Inflammatory macrophage treated with lipopolysaccharide for 1 hour (primary cell): ENCODE results near the gene CATSPER3.
A peak's percentile ranks its signal among the peaks of the same experiment; 100 is the strongest.

Experiments used
- DNase-seq, 2 donors: peaks; one replicate each; pipeline ENCODE4 v3.0.0-alpha.2; 2020 to 2022

Gene CATSPER3

DNA sequence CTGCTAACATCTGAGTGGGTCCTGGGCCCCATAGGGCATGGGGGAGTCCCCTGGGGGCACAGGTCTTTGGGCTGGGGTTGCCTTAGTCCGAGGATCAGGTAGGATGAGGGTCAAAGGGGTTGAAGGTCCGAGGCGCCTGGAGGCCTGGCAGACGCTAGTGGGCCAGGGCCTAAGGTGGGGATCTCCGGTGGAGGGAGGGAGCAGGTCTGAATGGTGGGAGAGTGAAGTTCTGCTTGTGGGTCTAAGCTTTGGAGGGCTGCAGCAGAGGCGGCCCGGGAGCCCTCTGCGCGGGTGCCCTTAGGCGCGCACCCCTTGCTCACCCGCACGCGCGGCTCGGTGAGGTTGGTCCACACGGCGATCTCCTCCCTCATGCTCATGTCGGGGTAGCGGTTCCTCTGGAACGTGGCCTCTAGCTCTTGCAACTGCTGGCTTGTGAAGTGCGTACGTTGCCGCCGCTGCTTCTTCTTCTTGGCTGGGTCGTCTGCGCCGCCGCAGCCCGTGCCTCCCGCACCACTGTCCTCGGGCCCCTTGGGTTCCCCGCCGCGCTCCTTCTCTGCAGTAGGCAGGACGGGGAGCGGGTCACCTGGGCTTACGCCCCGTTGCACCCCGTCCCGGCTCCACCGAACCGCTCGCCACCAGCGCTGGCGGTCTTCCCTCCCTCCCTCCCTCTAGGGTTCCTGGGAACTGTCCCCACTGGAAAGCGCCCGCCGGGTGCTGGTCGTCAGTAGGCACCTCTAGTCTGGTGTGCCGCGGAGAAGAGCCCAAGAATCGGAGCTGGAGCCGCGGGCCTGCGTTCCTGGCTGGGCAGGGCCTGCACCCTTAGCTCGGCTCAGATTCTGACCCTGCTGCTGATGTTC lies 63.5 kb downstream of the CATSPER3 start:
- peak in 1 of 2 donors; percentile 22 for DNase-seq

- no peak for DNase-seq
Measured at GRCh38 chr5:135031813-135032694, 64.3 kb downstream of the CATSPER3 start.

DNA sequence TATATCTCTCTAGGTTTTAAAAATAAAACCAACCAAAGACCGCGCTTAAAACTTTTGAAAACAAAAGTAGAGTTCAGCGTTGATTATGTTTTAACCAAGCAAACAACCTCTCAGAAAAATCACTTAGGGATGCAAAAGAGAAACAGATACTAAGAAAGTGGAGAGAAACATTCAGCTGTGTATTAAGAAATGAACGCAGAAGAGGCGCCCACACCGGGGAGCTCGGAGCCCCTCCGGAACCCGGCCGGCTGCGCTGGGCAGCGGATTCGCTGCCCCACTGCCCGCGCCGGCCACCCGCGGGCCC lies 64.9 kb downstream of the CATSPER3 start:
- no peak for DNase-seq

DNA sequence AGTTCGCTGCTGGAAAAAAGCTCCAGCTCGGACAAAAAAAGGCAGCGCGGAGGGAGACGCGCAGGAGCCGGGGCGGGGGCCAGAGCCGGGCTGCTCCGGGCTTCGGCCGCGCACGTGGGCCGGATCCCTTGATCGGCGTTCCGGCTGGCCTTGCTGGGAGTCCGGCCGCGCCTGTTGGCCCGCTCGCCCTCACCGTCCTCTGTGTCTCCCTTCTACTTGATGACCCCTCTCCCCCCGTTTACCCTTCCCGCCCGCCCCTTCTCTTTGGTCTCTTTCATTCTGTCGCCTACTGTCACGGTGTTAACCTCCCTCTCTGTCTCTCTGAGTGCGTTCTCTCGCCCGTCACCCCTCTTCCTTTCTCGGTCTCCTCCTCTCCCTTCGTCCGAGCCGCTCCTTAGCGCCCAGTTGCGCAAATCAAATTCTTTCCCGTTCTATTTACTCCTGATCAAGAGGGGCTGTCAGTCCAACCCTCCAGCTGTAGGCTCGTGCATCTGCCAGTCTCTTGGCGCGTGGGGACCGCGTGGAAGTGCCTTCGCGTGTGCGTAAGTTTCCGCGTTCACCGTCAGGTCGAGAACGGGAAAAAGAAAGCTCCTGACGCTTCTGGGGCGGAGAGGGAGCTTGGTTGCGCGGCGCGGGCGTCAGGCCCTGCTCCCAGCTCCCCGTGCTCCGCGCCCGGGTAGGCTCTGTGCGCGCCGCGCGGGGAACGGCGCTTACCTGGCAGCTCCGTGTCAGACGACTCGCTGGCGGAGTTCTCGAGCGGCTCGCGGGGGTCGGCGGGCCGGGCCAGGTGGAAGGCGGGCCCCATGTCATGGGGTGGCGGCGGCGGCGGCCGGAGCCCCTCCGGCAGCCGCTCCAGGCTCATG lies 65.5 kb downstream of the CATSPER3 start:
- DNase-seq: peak in 1 of 2 donors; percentile 31

DNA sequence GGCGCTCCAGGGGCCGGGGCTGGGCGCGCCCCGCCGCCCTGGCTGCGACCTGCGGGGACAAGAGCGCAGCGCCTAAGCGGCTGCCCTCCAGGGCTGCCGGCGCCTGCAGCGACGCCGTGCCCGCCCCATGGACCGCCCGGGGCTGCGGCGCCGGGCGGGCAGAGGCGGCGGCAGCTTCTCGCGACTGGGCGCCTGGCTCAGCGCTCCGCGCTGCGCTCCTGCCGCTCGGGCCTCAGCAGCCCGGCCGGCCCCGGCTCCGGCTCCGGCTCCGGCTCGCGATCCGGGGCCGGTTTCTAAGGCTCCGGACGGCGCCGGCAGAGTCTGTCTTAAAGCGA lies 66.2 kb downstream of the CATSPER3 start, which contains the start of gene PITX1:
Gene PITX1, minus strand, starts transcription at position 328 of the 335 bp plus-strand sequence. CDS start 347 bp downstream, outside the sequence.
- DNase-seq: no peak

DNA sequence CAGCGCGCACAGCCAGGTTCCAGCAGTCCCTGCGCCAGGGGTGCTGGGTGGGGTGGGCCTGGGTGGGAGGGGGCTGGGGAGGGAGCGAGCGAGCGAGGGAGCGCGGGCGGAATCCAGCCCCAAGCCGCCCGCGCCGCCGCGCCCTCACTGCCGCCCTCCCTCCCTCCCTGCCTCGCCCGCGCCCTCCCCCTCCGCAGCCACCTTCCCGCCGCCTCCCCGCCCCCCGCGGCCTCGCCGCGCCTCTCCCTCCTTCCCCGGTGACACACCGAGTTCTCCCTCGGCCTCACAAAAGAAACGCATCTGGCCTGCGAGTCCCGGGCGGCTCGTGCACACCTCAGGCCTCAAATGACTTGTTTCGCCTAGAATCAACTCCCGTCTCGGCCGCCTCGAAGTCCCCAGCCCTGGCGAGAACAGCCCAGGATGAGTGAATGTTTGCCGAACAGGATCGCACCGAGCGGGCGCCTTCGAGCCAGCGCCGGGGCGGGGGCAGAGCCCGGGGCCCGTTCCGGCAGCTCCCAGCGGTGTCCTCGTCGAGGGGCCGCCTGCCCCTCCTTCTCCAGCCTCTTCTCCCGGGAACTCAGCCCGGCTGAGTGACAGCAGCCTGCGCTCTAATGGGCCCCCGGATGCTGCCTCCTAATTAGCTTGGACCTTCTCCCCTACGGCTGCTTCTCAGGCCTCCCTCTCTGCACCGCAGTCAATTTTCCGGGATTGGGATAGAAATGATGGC lies 66.7 kb downstream of the CATSPER3 start:
- no peak for DNase-seq

DNA sequence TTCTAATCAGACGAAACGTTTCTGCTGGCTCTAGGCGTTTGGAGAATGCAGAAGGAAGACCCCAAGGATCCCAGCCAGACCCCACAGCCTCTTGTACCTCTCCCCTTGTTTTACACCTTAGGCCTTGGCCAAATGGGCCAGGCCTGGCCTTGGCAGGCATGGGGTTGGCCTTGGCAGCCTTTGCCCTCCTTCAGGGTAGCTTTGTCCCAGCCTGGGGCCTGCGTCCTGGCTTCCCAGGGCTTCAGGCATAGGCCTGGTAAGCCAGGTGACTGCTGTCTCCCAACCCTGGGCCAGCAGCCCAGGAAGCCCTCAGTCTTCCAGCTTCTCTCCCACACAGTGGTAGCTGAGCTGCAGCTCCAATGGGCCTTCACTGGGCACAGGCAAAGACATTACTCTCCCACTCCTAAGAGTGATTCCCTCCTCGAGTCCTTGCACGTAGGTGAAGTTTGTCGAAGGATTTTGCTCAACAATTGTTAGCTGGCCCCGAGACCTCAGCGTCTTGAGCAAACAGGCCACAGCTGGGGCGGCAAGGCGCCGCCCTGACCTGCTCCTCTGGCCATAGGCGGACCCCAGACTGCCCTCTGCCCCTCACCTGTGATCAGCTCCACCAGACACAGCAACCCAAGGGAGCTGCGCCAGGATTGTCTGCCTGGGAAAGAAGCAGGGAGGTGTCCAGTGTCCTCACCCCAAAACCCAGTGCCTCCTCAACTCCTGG lies 67.4 kb downstream of the CATSPER3 start:
- no peak for DNase-seq

DNA sequence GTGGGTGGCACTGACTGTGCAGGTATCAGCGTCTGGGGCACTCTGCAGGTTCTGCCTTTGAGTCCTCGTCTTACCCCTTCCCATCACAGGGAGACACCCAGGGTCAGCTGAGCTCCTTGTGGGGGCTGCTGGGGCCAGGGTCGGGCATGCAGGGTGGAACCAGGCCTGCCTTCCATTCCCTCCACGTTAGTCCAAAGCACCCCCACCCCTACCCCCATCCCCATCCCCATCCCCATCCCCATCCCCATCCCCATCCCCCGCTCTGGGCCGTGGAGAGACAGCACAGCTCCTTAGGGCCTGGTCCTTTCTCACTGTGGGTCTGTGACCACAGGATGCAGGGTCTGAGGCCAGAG lies 67.9 kb downstream of the CATSPER3 start:
- DNase-seq: no peak

- DNase-seq: no peak
Measured at GRCh38 chr5:135036405-135036804, 68.7 kb downstream of the CATSPER3 start.

GRCh38 chr5:135037519-135038204 lies 70.0 kb downstream of the CATSPER3 start:
- DNase-seq: no peak

GRCh38 chr5:135038205-135038812 lies 70.6 kb downstream of the CATSPER3 start:
- no peak for DNase-seq

DNA sequence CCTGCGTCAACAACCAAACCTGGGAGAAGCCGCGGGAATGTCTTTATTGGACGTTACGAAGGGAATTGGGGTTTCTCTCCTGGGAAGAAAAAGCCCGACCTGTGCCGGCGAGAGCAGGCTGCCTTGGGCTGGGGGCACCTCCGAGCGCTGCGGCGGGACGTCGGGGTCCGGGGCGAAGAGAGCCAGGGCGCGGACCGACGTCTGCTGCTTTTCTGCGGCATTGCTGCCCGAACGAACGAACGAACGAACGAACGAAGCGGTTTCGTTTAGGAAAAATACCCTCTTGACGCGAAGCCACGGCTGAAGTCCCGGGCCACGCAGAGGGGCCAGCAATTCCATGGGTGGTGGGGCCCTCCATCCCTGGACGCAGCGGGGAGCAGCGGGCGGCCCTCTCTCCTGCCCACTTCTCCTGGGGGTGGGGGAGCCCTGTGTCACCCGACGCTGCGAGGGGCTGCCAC lies 71.1 kb downstream of the CATSPER3 start:
- no peak for DNase-seq

- DNase-seq: no peak
Measured at GRCh38 chr5:135039271-135040033, 71.7 kb downstream of the CATSPER3 start.

DNA sequence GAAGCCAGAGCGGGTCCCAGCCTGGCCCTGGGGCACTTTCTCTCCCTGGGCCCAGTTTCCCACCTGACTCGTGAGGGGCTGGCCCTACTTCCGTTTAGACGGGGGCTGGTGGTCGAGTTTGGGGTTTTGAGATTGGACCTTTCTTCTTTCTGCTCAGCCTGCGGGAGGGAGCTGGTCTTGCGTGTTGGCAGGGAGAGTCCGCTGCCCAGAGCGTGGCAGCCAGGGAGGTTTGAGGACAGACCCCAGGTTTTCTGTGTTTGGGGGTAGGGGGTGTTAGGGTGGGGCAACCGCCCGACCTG lies 72.3 kb downstream of the CATSPER3 start:
- no peak for DNase-seq

DNA sequence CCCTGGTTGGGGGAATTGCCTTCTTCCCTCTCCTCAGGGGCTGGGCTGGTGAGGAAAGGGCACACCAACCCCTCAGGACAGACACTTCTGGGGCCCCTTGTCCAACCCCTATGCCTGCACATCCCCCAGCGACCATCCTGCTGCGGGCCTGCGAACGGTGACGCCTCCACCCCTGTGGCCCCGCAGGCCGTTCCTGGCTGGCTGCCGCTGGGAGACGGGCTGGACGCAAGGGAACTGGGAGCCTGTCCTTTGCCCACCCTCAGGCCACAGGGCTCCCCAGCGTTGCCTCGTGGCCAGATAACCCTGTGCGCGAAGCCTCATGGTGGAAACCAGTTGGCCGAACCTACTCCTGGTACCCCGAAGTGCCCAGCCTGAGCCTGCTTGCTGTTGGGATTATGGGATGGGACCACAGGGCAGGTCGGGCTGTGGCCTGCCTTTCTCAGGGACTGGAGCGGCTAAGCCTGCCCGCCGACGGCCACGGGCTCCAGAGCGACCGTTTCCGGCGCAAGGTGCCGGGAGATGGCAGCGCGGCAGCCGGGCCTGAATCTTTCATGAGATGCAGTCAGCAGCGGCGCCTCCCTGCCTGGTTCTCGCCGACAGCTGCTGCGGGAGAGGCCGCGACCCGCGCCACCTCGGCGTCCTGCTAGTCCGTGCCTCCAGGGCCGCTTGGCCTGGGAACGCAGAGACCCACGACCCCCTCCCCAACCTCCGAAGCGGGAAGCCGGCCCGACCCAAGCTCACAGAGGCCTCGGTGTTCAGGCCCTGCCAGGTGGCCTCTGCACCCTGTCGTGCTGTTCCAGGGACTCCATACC lies 72.8 kb downstream of the CATSPER3 start:
- no peak for DNase-seq

DNA sequence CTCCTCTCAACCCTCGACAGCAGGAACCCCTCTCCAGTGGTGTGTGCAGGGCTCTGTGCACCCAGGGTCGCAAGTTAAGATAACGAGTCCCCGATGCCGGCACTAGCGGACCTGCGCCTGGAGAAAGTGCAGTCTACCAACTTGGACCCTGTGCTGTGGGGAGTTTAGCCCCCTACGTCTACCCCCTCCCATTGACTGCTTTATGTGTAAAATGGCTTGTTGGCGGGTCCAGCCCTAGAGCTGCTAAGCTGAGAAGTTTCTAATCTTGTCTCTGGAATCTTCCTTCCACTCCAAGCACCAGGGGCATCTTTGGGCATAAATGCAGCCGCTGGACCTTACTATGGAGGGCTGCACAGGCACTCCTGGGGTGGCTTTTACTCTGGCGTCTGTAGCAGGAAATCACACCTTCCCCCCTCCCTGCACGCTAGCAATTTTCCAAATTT lies 73.5 kb downstream of the CATSPER3 start:
- no peak for DNase-seq

- no peak for DNase-seq
Measured at GRCh38 chr5:135041726-135042125, 74.0 kb downstream of the CATSPER3 start.

DNA sequence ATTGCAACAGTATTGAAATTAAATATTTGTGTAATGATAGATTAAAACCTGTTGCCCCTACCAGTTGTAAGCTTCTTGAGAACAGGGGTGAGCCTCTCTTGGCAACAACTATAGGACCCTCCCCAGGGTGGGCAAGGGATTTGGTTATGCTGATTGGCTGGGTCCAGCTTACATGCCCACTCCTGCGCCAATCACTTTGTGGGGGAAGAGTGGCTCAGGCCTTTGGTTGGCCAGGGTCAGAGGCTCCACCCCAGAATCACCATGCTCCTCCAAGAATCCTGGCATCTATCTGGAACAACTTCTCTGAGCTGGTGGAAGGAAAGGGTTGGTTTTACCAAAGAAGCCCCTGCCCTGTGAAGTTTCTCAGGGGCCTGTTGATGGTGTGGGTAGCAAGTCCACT lies 74.9 kb downstream of the CATSPER3 start:
- DNase-seq: no peak

DNA sequence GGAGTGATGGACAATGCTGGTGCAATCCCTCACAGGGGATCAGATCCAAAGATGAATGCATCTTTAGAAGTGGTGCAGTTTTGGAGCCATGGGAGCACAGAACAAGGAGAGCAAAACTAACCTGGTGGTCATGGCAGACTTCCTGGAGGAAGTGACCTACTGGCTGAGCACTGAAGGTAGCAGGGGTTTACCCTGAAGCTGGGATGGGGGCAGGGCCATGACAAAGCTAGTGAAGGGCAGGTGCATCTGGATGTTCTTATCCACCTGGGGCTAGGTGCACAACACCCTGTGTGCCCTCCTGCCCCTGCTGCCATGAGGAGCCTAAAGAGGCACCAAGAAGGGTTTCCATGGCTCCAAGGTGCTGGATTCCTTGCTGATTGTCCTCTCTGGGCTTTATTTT lies 77.8 kb downstream of the CATSPER3 start:
- DNase-seq: no peak
